HG02678 (cell line): ENCODE measurements around the gene PHF24.

Experiments
- ATAC-seq: cut with Tn5 transposase; IDR thresholded peaks from one replicate; pipeline ENCODE4 v1.9.1; 2021; ENCODE audit warnings: mild to moderate bottlenecking, moderate library complexity; ENCODE audit not compliant: unreplicated experiment

Gene PHF24

GRCh38 chr9:34982361-34982760 lies 24.3 kb downstream of the PHF24 start:
- ATAC-seq: no peak

DNA sequence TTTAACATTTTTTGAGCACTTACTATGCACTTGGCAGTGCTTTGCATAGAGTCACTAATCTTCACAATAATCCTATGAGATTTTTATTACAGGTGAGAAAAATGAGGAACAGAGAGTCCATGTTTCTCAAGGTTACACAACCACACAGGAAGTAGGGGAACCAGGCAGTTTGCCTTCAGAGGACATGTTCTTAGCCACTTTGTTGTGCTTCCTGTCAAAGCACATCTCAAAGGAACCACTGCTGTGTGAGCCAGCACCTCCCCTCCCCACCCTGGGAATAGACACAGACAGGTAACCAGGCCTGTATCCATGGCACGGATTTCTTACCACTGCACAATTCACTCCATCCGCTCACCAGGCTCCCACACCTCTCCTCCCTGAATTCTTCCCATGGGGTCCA lies 25.1 kb downstream of the PHF24 start:
- peak; percentile 61 for ATAC-seq

DNA sequence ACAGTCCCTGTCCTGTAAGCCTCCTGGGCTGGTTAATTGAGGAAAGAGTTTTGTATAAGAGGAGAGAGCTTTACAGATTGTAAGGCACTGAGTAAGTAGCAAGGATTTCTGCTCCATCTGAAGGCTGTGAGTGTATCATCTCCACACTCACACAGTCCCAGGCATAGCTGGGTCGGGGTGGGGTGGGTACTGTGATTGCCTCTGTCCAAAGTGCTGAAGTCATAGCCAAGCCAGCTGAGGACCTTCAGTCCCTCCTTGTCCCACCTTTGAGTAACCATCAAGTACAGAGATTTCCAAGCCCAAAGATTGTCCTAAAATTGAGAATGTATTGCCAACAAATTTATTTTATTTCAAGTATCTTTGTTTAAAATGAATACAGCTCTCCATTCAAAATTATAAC lies 26.0 kb downstream of the PHF24 start:
- no peak for ATAC-seq

DNA sequence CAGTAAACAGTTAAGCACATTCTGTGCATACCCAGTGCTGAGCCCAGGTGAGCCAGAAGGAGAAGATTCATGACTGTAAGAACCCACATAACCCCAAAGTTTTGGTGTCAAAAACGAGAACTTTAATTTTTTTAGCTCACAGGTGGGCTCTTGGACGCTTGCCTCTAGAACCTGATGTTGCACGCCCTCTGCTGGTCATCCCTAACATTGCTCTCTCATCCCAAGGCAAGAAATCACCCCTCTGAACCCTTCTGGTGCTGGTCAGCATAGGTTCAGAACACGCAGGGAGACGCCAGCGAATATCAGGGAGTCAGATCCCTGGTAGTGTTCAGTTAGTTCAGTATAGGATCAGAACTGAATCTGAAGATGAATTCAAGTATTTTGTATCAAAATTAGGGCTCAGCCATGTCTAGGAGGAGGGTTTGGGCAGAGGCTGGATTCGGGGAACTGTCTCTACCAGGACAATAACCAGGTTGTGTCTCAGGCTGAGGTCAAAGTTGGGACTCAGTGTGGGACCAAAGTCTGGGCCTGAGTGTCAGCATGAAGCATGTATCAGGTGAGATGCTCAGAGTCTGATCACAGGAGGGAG lies 27.3 kb downstream of the PHF24 start:
- no peak for ATAC-seq

DNA sequence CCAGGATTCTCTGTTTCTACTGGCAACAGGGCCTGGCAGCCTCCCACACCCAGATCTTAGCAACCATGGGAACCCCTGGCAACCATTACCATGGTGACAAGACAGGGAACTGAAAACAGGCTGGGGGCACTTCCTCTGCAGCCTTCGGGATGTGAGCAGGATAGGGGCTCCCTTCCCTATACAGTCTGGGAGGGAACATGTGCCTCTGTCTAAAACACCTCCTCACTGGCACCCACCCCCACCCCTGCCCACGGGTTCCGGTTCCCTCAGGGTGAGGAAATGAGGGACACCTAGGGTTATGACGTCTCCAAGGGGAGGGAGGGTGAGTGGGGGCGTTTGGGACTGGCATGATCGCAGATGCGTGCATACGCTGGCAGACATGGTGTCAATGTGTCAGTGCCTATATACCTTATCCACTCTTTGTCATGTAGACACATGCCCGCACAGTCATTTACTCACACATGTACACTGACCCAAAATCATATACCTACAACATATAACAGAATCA lies 28.5 kb downstream of the PHF24 start:
- no peak for ATAC-seq

- ATAC-seq: no peak
Measured at GRCh38 chr9:34987160-34987901, 29.2 kb downstream of the PHF24 start.

- no peak for ATAC-seq
Measured at GRCh38 chr9:34988218-34989002, 30.3 kb downstream of the PHF24 start.

DNA sequence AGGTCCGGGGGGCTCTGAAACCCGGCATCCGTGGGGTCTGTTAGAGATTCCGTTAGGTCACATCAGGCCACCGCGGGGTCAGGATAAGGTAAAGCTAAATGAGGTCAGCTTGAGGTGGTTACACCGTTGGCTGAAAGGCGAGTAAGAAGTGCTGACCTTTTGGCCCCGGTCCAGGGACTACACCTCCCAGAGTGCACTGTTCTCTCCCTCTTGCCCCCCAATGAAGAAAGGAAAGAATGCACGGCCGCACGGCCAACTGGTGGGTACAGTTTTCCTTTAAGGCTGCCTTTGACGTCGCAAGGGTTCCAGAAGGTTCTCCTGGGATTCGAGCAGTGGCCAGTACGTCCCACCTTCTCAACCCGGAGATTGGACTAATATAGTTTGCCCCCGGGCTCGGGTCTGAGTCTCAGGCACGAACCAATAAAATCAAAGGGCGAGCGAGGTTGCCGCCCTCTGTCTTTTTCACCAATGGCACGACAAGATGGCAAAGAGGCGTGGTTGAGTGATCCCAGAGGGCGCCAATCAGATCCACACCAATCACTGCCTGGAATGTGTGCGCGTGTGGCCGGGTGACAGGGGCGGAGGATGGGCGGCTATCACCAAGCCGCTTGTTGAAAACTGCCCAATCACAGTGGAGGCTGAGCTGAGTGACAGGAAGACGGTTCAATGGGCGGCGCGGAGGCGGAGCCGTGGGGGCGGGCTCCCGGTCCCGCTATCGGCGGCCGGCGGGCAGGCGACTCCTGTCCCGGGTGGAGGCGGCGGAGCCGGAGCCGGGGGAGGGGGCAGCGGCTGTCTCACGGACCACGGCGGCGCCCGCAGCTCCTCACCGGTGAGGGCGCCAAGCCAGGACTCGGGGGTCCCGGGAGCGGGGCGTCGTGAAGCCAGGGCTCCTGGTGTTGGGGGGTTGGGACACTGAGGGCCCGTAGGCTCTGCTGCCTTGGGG lies 31.2 kb downstream of the PHF24 start, which contains the start of gene DNAJB5:
DNAJB5 (plus strand) TSS at position 743 of the 943 bp plus-strand sequence. CDS start 886 bp downstream, outside the sequence.
- peak; percentile 95 for ATAC-seq

- no peak for ATAC-seq
Measured at GRCh38 chr9:34989946-34990635, 32.0 kb downstream of the PHF24 start.

GRCh38 chr9:34990908-34991606 lies 33.0 kb downstream of the PHF24 start:
- no peak for ATAC-seq

GRCh38 chr9:34991607-34992375 lies 33.7 kb downstream of the PHF24 start:
- ATAC-seq: no peak

DNA sequence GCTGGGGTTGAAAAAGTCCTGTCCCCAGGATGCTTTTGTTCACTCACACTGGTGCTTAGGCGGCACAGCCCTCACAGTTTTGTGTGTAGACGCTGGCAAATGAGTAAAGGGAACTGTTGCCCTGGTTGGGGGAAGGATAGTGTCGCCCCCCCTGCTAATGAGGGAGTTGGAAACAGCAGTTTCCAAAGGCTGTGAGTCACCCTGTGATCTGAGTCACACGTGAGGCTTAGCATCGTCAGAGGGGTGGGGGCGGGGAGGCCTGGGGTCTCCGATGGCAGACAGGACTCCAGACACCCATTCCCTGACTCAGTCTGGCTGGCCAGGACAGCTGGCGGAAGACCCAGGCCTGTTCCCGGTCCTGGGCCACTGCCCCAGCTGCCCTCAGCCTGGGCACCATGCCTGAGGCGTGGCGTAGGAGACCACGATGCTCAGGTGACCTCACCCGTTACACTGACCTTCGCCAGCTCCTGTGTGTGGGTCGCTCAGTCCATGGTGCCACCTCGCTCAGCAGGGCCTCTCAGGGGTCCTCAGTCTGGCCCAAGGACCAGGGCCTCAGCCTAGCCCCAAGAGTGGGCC lies 34.4 kb downstream of the PHF24 start:
- ATAC-seq: no peak

- no peak for ATAC-seq
Measured at GRCh38 chr9:34993502-34994259, 35.6 kb downstream of the PHF24 start.

- no peak for ATAC-seq
Measured at GRCh38 chr9:34994260-34994899, 36.3 kb downstream of the PHF24 start.

- ATAC-seq: no peak
Measured at GRCh38 chr9:34994900-34995669, 37.0 kb downstream of the PHF24 start.

- no peak for ATAC-seq
Measured at GRCh38 chr9:34995670-34996060, 37.6 kb downstream of the PHF24 start.
